SK-N-SH (cell line): ENCODE measurements around the gene P4HA1. TPM values are rescaled to one million over a fixed set of nuclear protein-coding genes. Genes with fewer than 3 reads are reported as not detected.

ENCODE experiments used
- CTCF ChIA-PET: fragments of 300-600, 350-600 bp; formaldehyde crosslinking; extraction: SDS; loops from one replicate; lab custom pipeline; 2021; lab: Yijun Ruan, JAX
- POLR2A ChIA-PET: fragments of 350-600 bp; sonication (Branson Sonifier 250); formaldehyde crosslinking; extraction: SDS; loops from one replicate; lab custom pipeline; 2020; ENCODE audit warnings: antibody characterized with exemption, inconsistent platforms; lab: Yijun Ruan, JAX
- DNase-seq: peaks from one replicate; pipeline ENCODE4 v3.0.0; 2012
- H2AFZ ChIP-seq: fragments of 200-600 bp; sonication (generic); 2 replicates; pipeline ENCODE4 v1.8.1; 2016; ENCODE audit warnings: antibody characterized with exemption, mild to moderate bottlenecking, low read depth
- H3F3A ChIP-seq: fragments of 200-600 bp; sonication (generic); replicated peaks from 2 replicates; pipeline ENCODE3; 2016; ENCODE audit warnings: antibody characterized with exemption, mild to moderate bottlenecking; ENCODE audit not compliant: insufficient read depth
- H3K27ac ChIP-seq, 2 experiments: fragments of 200-500 bp in 1 of 2; fragments of 200-600 bp in 1 of 2; sonication (Bioruptor generic) in 1 of 2; sonication (generic), shearing (Covaris generic) in 1 of 2; 2 replicates each; pipeline versions ENCODE4 v1.5.1 to v1.6.1; 2014 to 2016; ENCODE audit warnings: low read depth in 2 of 2, inconsistent platforms in 1 of 2, low read length in 1 of 2, mild to moderate bottlenecking in 1 of 2, mixed read lengths in 1 of 2
- H3K27me3 ChIP-seq: fragments of 200-600 bp; sonication (generic), shearing (Covaris generic); 2 replicates; pipeline ENCODE4 v1.6.1; 2016; ENCODE audit warnings: mixed run types; ENCODE audit not compliant: insufficient read depth
- H3K36me3 ChIP-seq, 2 experiments: fragments of 200-500 bp in 1 of 2; fragments of 200-600 bp in 1 of 2; sonication (Bioruptor generic) in 1 of 2; sonication (generic) in 1 of 2; replicated peaks in 1 of 2; 2 replicates each; pipeline versions ENCODE3 to v1.5.1; 2014 to 2016; ENCODE audit warnings: low read length in 1 of 2, mild to moderate bottlenecking in 1 of 2; ENCODE audit not compliant: insufficient read depth in 2 of 2, control insufficient read depth in 1 of 2
- H3K4me1 ChIP-seq, 2 experiments: fragments of 200-500 bp in 1 of 2; fragments of 200-600 bp in 1 of 2; sonication (Bioruptor generic) in 1 of 2; sonication (generic), shearing (Covaris generic) in 1 of 2; 2 replicates each; pipeline versions ENCODE4 v1.5.1 to v1.6.1; 2014 to 2016; ENCODE audit warnings: low read depth in 1 of 2, low read length in 1 of 2, mixed run types in 1 of 2; ENCODE audit not compliant: insufficient read depth in 2 of 2, control insufficient read depth in 1 of 2
- H3K4me2 ChIP-seq: fragments of 200-600 bp; sonication (generic), shearing (Covaris generic); 2 replicates; pipeline ENCODE4 v1.6.1; 2017; ENCODE audit warnings: mixed run types
- H3K4me3 ChIP-seq, 2 experiments: fragments of 200-500 bp in 1 of 2; fragments of 200-600 bp in 1 of 2; sonication (Bioruptor generic) in 1 of 2; sonication (generic), shearing (Covaris generic) in 1 of 2; 2 replicates each; pipeline versions ENCODE4 v1.5.1 to v1.8.1; 2014 to 2016; ENCODE audit warnings: low read depth in 2 of 2, inconsistent platforms in 1 of 2, low read length in 1 of 2, mild to moderate bottlenecking in 1 of 2, mixed read lengths in 1 of 2, moderate library complexity in 1 of 2
- H3K79me2 ChIP-seq: fragments of 200-600 bp; sonication (generic); 2 replicates; pipeline ENCODE4 v1.8.1; 2017; ENCODE audit warnings: mild to moderate bottlenecking; ENCODE audit not compliant: insufficient read depth
- H3K9ac ChIP-seq: fragments of 200-600 bp; sonication (generic); 2 replicates; pipeline ENCODE4 v1.6.1; 2017; ENCODE audit warnings: mixed run types
- H3K9me2 ChIP-seq: fragments of 200-600 bp; sonication (generic); 2 replicates; pipeline ENCODE4 v1.6.1; 2017; ENCODE audit warnings: mixed run types
- H3K9me3 ChIP-seq: fragments of 200-600 bp; sonication (generic); 2 replicates; pipeline ENCODE4 v1.6.1; 2017; ENCODE audit warnings: mixed run types, mild to moderate bottlenecking, moderate library complexity
- H4K20me1 ChIP-seq: fragments of 200-600 bp; sonication (generic); 2 replicates; pipeline ENCODE4 v1.6.1; 2017; ENCODE audit warnings: mild to moderate bottlenecking, mixed run types; ENCODE audit not compliant: insufficient read depth
- CHD2 ChIP-seq: fragments of 150-350 bp; IDR thresholded peaks from 2 replicates; pipeline ENCODE4 v1.6.1; 2018; ENCODE audit warnings: low read length; ENCODE audit not compliant: partially characterized antibody
- EP300 ChIP-seq, 2 experiments: IDR thresholded peaks; 2 replicates each; pipeline versions ENCODE4 v1.4.0 to v1.6.1; 2012; ENCODE audit warnings: borderline replicate concordance in 1 of 2, low read depth in 1 of 2, low read length in 1 of 2
- EZH2phosphoT487 ChIP-seq: fragments of 200-600 bp; sonication (generic); IDR thresholded peaks from 2 replicates; pipeline ENCODE4 v1.6.1; 2017; ENCODE audit warnings: low read depth, mixed run types, mild to moderate bottlenecking, antibody characterized with exemption, moderate library complexity, borderline replicate concordance
- FOSL2 ChIP-seq: IDR thresholded peaks from 2 replicates; pipeline ENCODE4 v1.4.0; 2012; ENCODE audit warnings: low read depth, mild to moderate bottlenecking, moderate library complexity, borderline replicate concordance
- GABPA ChIP-seq: IDR thresholded peaks from 2 replicates; pipeline ENCODE4 v1.4.0; 2012; ENCODE audit warnings: low read depth, mild to moderate bottlenecking
- JUND ChIP-seq: IDR thresholded peaks from 2 replicates; pipeline ENCODE4 v1.4.0; 2012
- MEF2A ChIP-seq: IDR thresholded peaks from 2 replicates; pipeline ENCODE4 v1.4.0; 2012; ENCODE audit warnings: low read depth, borderline replicate concordance
- MXI1 ChIP-seq: IDR thresholded peaks from 2 replicates; pipeline ENCODE4 v1.6.1; 2012; ENCODE audit warnings: mild to moderate bottlenecking, low read depth, low read length, improper control_type of control experiment
- NFIC ChIP-seq: IDR thresholded peaks from 2 replicates; pipeline ENCODE4 v1.4.0; 2012; ENCODE audit warnings: borderline replicate concordance
- NRF1 ChIP-seq: IDR thresholded peaks from 2 replicates; pipeline ENCODE4 v1.6.1; 2012; ENCODE audit warnings: low read depth, mild to moderate bottlenecking, low read length
- POLR2AphosphoS5 ChIP-seq: IDR thresholded peaks from 2 replicates; pipeline ENCODE4 v1.6.1; 2012; ENCODE audit warnings: low read depth, low read length
- RAD21 ChIP-seq: IDR thresholded peaks from 2 replicates; pipeline ENCODE4 v1.6.1; 2012; ENCODE audit warnings: mild to moderate bottlenecking, low read length
- RCOR1 ChIP-seq: fragments of 150-350 bp; IDR thresholded peaks from 2 replicates; pipeline ENCODE4 v1.6.1; 2017; ENCODE audit warnings: antibody characterized with exemption, low read length
- TAF1 ChIP-seq: IDR thresholded peaks from 2 replicates; pipeline ENCODE4 v1.6.1; 2012; ENCODE audit warnings: low read depth, mild to moderate bottlenecking, low read length, moderate library complexity, borderline replicate concordance
- TCF12 ChIP-seq: IDR thresholded peaks from 2 replicates; pipeline ENCODE4 v1.4.0; 2012
- WGBS: methylation state at CpG from one replicate; pipeline ENCODE4 v1.1.6; 2017; ENCODE audit warnings: low lambda C conversion rate; 5-methylcytosine and 5-hydroxymethylcytosine counted together
- polyA plus RNA-seq, 3 experiments: library from polyadenylated mRNA; depleted of rRNA; stranded (reverse); fragments of >200 nt; gene quantifications; 2 replicates each; pipeline ENCODE4 v1.2.3, GENCODE V29; 2012
- TF ChIP-seq, protein P1 (sequence below): IDR thresholded peaks from 2 replicates; pipeline ENCODE4 v1.6.1; 2012; ENCODE audit warnings: mild to moderate bottlenecking, low read depth, low read length, moderate library complexity
- TF ChIP-seq, protein P2 (sequence below): fragments of 150-350 bp; IDR thresholded peaks from 2 replicates; pipeline ENCODE4 v1.6.1; 2017; ENCODE audit warnings: antibody characterized with exemption, low read length, low read depth, borderline replicate concordance
- TF ChIP-seq, protein P3 (sequence below): IDR thresholded peaks from 2 replicates; pipeline ENCODE4 v1.4.0; 2012; ENCODE audit warnings: low read depth, borderline replicate concordance
- TF ChIP-seq, protein P4 (sequence below): IDR thresholded peaks from 2 replicates; pipeline ENCODE4; 2012

Gene P4HA1
- polyA plus RNA-seq, 1 of the 3 experiments (the other 2 are of a cell fraction) = 34.8 TPM

DNA sequence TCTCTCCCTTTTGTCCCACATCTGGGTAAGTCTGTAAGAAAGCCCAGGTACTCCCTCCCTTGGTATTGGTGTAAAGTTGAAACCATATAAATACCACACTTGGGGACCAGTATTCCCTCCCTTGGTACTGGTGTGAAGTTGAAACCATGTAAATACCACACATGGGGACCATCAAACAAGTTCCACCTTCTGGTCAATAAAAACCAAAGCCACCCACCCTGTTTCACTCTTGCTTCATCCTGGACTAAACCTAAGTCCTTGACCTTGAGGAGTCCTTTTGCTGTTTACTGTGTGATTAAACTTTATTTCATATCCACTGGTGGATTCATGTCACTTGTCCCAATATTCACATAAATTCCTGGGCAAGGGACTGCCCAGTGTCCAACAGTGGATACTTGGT lies 8.4 kb downstream of the P4HA1 start (continued):
- TF ChIP-seq, protein P1, sequence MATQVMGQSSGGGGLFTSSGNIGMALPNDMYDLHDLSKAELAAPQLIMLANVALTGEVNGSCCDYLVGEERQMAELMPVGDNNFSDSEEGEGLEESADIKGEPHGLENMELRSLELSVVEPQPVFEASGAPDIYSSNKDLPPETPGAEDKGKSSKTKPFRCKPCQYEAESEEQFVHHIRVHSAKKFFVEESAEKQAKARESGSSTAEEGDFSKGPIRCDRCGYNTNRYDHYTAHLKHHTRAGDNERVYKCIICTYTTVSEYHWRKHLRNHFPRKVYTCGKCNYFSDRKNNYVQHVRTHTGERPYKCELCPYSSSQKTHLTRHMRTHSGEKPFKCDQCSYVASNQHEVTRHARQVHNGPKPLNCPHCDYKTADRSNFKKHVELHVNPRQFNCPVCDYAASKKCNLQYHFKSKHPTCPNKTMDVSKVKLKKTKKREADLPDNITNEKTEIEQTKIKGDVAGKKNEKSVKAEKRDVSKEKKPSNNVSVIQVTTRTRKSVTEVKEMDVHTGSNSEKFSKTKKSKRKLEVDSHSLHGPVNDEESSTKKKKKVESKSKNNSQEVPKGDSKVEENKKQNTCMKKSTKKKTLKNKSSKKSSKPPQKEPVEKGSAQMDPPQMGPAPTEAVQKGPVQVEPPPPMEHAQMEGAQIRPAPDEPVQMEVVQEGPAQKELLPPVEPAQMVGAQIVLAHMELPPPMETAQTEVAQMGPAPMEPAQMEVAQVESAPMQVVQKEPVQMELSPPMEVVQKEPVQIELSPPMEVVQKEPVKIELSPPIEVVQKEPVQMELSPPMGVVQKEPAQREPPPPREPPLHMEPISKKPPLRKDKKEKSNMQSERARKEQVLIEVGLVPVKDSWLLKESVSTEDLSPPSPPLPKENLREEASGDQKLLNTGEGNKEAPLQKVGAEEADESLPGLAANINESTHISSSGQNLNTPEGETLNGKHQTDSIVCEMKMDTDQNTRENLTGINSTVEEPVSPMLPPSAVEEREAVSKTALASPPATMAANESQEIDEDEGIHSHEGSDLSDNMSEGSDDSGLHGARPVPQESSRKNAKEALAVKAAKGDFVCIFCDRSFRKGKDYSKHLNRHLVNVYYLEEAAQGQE = no peak
- TF ChIP-seq, protein P2, sequence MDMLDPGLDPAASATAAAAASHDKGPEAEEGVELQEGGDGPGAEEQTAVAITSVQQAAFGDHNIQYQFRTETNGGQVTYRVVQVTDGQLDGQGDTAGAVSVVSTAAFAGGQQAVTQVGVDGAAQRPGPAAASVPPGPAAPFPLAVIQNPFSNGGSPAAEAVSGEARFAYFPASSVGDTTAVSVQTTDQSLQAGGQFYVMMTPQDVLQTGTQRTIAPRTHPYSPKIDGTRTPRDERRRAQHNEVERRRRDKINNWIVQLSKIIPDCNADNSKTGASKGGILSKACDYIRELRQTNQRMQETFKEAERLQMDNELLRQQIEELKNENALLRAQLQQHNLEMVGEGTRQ = no peak
- TF ChIP-seq TCF12 = no peak
- TF ChIP-seq NFIC = no peak
- TF ChIP-seq, protein P3, sequence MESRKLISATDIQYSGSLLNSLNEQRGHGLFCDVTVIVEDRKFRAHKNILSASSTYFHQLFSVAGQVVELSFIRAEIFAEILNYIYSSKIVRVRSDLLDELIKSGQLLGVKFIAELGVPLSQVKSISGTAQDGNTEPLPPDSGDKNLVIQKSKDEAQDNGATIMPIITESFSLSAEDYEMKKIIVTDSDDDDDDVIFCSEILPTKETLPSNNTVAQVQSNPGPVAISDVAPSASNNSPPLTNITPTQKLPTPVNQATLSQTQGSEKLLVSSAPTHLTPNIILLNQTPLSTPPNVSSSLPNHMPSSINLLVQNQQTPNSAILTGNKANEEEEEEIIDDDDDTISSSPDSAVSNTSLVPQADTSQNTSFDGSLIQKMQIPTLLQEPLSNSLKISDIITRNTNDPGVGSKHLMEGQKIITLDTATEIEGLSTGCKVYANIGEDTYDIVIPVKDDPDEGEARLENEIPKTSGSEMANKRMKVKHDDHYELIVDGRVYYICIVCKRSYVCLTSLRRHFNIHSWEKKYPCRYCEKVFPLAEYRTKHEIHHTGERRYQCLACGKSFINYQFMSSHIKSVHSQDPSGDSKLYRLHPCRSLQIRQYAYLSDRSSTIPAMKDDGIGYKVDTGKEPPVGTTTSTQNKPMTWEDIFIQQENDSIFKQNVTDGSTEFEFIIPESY = no peak
- no peak for TF ChIP-seq JUND

DNA sequence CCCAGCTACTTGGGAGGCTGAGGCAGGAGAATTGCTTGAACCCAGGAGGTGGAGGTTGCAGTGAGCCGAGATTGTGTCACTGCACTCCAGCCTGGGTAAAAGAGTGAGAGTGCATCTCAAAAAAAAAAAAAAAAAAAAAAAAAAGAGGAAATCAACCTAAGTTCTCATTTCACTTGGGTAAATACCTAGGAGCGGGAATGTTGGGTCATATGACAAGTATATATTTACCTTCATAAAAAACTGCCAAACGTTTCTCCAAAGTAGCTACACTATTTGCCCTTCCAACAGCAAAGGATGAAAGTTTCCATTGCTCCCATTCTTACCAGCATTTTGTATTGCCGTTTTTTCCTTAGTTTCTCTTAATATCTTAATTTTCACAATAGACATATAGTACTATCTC lies 9.8 kb downstream of the P4HA1 start:
- H3K27me3 ChIP-seq = no peaks in the 10 kb centered on the region
- peaks cover 17% of the 10 kb centered on the region for H3F3A ChIP-seq
- H3K9me3 ChIP-seq = no peaks in the 10 kb centered on the region
- peaks cover 0 to 13% of the 10 kb centered on the region in 2 experiments; a peak in 1 of 4 replicates for H3K4me1 ChIP-seq
- ChIA-PET POLR2A (interaction anchor here (0.5 kb wide), 1 partner anchor 24 kb away, joined by 4 read pairs; no protein-coding TSS in a partner anchor), CTCF (no interaction called here)
- no peak overlapping the region for H3K9ac ChIP-seq
- H3K79me2 ChIP-seq = peaks cover 96% of the 10 kb centered on the region
- no peak overlapping the region for H2AFZ ChIP-seq
- no peak overlapping the region for H3K27ac ChIP-seq
- no peaks in the 10 kb centered on the region for H3K9me2 ChIP-seq
- H3K4me2 ChIP-seq = no peak overlapping the region
- no peak for DNase-seq
- peaks cover 28% of the 10 kb centered on the region for H4K20me1 ChIP-seq
- peaks cover 0 to 6% of the 10 kb centered on the region in 2 experiments for H3K36me3 ChIP-seq
- 94% methylated on average over 4 of the region's 4 CpGs for WGBS
- no peak overlapping the region for H3K4me3 ChIP-seq
- no peak for TF ChIP-seq NRF1
- TF ChIP-seq, protein P2 = no peak
- TF ChIP-seq CHD2 = no peak
- no peak for TF ChIP-seq TAF1
- TF ChIP-seq FOSL2 = no peak
- TF ChIP-seq MEF2A = no peak
- TF ChIP-seq POLR2AphosphoS5 = no peak
- no peak for TF ChIP-seq EP300 (IDR thresholded peaks at IDR 0.05; ENCODE audit: borderline replicate concordance in 1 of 2, low read depth in 1 of 2, low read length in 1 of 2)
- no peak for TF ChIP-seq EZH2phosphoT487
- TF ChIP-seq RCOR1 = no peak
- TF ChIP-seq, protein P4, sequence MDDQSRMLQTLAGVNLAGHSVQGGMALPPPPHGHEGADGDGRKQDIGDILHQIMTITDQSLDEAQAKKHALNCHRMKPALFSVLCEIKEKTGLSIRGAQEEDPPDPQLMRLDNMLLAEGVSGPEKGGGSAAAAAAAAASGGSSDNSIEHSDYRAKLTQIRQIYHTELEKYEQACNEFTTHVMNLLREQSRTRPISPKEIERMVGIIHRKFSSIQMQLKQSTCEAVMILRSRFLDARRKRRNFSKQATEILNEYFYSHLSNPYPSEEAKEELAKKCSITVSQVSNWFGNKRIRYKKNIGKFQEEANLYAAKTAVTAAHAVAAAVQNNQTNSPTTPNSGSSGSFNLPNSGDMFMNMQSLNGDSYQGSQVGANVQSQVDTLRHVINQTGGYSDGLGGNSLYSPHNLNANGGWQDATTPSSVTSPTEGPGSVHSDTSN = no peak
- TF ChIP-seq RAD21 = no peak
- TF ChIP-seq MXI1 = no peak
- TF ChIP-seq, protein P1 = no peak
- no peak for TF ChIP-seq GABPA
- no peak for TF ChIP-seq NFIC
